Hepatocyte (in vitro differentiated cells): ENCODE data around the gene CTRL. TPM values are rescaled to one million over a fixed set of nuclear protein-coding genes. Genes with fewer than 3 reads are reported as not detected.

Experiments used
- DNase-seq: peaks from one replicate; pipeline ENCODE4 v3.0.0-alpha.2; 2016; ENCODE audit warnings: low spot score
- H2AFZ ChIP-seq: fragments of 200-600 bp; sonication (generic); 2 replicates; pipeline ENCODE4 v1.6.0; 2016; ENCODE audit warnings: antibody characterized with exemption, mild to moderate bottlenecking
- H3K27ac ChIP-seq: fragments of 200-600 bp; sonication (generic); 2 replicates; pipeline ENCODE4 v1.5.1; 2016; ENCODE audit warnings: mild to moderate bottlenecking
- H3K27me3 ChIP-seq: fragments of 200-600 bp; sonication (generic); 2 replicates; pipeline ENCODE4 v1.6.1; 2016
- H3K36me3 ChIP-seq: fragments of 200-600 bp; sonication (generic); replicated peaks from 2 replicates; pipeline ENCODE4 v1.5.1; 2016; ENCODE audit warnings: low read depth; ENCODE audit not compliant: insufficient read depth
- H3K4me1 ChIP-seq: fragments of 200-600 bp; sonication (generic); 2 replicates; pipeline ENCODE4 v1.5.1; 2016; ENCODE audit warnings: mild to moderate bottlenecking, moderate library complexity; ENCODE audit not compliant: insufficient read depth
- H3K4me2 ChIP-seq: fragments of 200-600 bp; sonication (generic); 2 replicates; pipeline ENCODE4 v1.6.0; 2016
- H3K4me3 ChIP-seq: fragments of 200-600 bp; sonication (generic); 2 replicates; pipeline ENCODE4 v1.5.1; 2016; ENCODE audit warnings: mild to moderate bottlenecking
- H3K79me2 ChIP-seq: fragments of 200-600 bp; sonication (generic); 2 replicates; pipeline ENCODE4 v1.6.0; 2017; ENCODE audit warnings: mild to moderate bottlenecking
- H3K9me2 ChIP-seq: fragments of 200-600 bp; sonication (generic); replicated peaks from 2 replicates; pipeline ENCODE4 v1.6.0; 2017; ENCODE audit warnings: mild to moderate bottlenecking; ENCODE audit not compliant: insufficient read depth
- H3K9me3 ChIP-seq: fragments of 200-600 bp; sonication (generic); 2 replicates; pipeline ENCODE4 v1.5.1; 2016; ENCODE audit warnings: low read depth, mild to moderate bottlenecking
- H4K20me1 ChIP-seq: fragments of 200-600 bp; sonication (generic); 2 replicates; pipeline ENCODE4 v1.6.0; 2016; ENCODE audit warnings: mild to moderate bottlenecking; ENCODE audit not compliant: insufficient read depth, poor library complexity, severe bottlenecking
- EZH2 ChIP-seq: fragments of 200-600 bp; sonication (generic); IDR thresholded peaks from 2 replicates; pipeline ENCODE4 v1.6.1; 2016; ENCODE audit warnings: antibody characterized with exemption, mild to moderate bottlenecking, borderline replicate concordance
- EZH2phosphoT487 ChIP-seq: fragments of 200-600 bp; sonication (generic); IDR thresholded peaks from one replicate; pipeline ENCODE4 v1.6.1; 2018; ENCODE audit warnings: antibody characterized with exemption, mild to moderate bottlenecking, low read depth, moderate library complexity; ENCODE audit not compliant: unreplicated experiment, severe bottlenecking
- WGBS: methylation state at CpG from one replicate; pipeline ENCODE4 v1.1.6; 2016; ENCODE audit warnings: low lambda C conversion rate; ENCODE audit errors: missing lambda C conversion rate; 5-methylcytosine and 5-hydroxymethylcytosine counted together
- polyA plus RNA-seq: library from polyadenylated mRNA; unstranded; fragments of >200 nt; fragmentation: Nextera tagmentation; extraction: Ambion mirVana; gene quantifications from 2 replicates; pipeline ENCODE4 v1.2.1, GENCODE V29; 2016
- total RNA-seq: library from RNA; depleted of rRNA; stranded (reverse); fragments of >200 nt; gene quantifications from 2 replicates; pipeline ENCODE4 v1.2.3, GENCODE V29; 2014
- TF ChIP-seq, protein P1 (sequence below): fragments of 200-600 bp; sonication (generic); IDR thresholded peaks from 2 replicates; pipeline ENCODE4 v1.5.1; 2016; ENCODE audit warnings: antibody characterized with exemption, mild to moderate bottlenecking; ENCODE audit not compliant: poor library complexity

CTRL gene
- total and polyA plus RNA-seq, 2 experiments from 2014 or later: 0.63 to 12.5 TPM

DNA sequence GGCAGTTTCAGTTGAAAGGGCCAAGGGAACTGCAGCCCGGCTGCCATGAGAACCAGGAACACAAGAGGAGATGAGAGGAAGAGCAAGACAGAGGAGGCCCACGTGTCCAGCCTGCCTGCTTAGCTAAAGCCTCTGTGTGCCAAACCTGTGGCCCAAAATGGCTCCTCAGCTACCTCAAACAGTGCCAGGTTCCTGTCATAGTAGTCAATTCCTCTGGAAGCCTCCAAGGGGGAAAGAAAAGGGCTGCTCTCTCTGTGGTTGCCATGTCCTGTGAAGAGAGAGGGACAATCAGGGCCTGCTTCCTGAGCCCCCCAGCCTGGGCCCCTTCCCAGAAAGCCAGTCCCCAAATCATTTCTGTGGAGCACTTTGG, 31.6 kb upstream of the CTRL start:
- Histone ChIP-seq H3K4me2 (no peak overlapping the region), H3K9me3 (no peaks in the 10 kb centered on the region), H4K20me1 (peaks cover 40% of the 10 kb centered on the region), H3K27ac (no peak overlapping the region), H3K27me3 (no peaks in the 10 kb centered on the region), H3K4me1 (peaks cover 17% of the 10 kb centered on the region), H3K79me2 (peaks cover 61% of the 10 kb centered on the region), H2AFZ (no peak overlapping the region), H3K4me3 (no peak overlapping the region), H3K36me3 (no peaks in the 10 kb centered on the region), H3K9me2 (no peaks in the 10 kb centered on the region)
- WGBS: 100% methylated on average over 2 of the region's 2 CpGs
- no peak for DNase-seq
- TF ChIP-seq EZH2: no peak
- TF ChIP-seq EZH2phosphoT487: no peak
- TF ChIP-seq, protein P1, sequence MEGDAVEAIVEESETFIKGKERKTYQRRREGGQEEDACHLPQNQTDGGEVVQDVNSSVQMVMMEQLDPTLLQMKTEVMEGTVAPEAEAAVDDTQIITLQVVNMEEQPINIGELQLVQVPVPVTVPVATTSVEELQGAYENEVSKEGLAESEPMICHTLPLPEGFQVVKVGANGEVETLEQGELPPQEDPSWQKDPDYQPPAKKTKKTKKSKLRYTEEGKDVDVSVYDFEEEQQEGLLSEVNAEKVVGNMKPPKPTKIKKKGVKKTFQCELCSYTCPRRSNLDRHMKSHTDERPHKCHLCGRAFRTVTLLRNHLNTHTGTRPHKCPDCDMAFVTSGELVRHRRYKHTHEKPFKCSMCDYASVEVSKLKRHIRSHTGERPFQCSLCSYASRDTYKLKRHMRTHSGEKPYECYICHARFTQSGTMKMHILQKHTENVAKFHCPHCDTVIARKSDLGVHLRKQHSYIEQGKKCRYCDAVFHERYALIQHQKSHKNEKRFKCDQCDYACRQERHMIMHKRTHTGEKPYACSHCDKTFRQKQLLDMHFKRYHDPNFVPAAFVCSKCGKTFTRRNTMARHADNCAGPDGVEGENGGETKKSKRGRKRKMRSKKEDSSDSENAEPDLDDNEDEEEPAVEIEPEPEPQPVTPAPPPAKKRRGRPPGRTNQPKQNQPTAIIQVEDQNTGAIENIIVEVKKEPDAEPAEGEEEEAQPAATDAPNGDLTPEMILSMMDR: no peak

DNA sequence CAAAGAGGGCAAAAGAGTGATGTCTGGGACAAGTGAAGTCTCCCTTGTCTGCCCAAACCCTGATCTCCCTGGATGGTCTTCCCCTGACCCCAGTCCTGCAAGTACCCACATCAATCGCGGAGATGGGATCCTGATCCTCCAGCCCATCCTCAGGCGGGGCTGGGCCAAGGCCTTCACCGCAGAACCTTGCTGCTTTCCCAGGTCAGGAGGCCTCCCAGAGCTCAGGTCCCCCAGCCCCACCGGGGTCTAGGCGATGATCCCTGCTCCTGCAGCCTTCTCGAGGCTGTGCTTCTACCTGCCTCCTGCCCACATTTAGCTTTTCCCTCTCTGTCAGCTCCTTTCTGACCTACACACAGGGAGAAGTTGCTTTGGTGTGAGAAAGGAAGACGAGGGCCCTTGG, 30.5 kb upstream of the CTRL start:
- H4K20me1 ChIP-seq: peaks cover 37% of the 10 kb centered on the region
- no peak overlapping the region for H3K27ac ChIP-seq
- H3K36me3 ChIP-seq: no peaks in the 10 kb centered on the region
- H3K4me2 ChIP-seq: no peak overlapping the region
- DNase-seq: no peak
- H3K4me1 ChIP-seq: peaks cover 16% of the 10 kb centered on the region
- no peak overlapping the region for H2AFZ ChIP-seq
- no peaks in the 10 kb centered on the region for H3K27me3 ChIP-seq
- WGBS: 95% methylated on average over 8 of the region's 8 CpGs
- no peak overlapping the region for H3K4me3 ChIP-seq
- TF ChIP-seq EZH2phosphoT487 (no peak), EZH2 (no peak)
- TF ChIP-seq, protein P1: no peak
- H3K79me2 ChIP-seq: peaks cover 50% of the 10 kb centered on the region
- H3K9me2 ChIP-seq: no peaks in the 10 kb centered on the region
- H3K9me3 ChIP-seq: no peaks in the 10 kb centered on the region

DNA sequence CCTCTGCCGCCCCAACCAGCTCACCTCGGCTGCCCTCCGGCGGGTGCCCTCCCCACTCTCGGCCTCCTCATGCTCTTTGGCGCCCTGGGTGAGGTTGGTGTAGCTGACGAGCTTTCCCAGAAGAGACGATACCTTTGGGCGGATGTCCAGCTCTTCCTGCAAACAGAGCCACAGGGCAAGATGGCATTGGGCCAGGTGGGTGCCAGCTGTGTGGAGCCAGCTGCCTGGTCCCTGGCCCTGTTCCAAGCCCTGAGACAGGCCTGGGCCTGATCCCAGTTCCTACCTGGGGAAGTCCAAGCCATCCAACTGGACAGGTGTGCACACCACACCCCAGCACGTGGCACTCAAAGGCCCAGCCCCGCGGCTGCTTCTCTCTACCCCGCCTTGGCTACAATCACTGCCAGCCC, 29.9 kb upstream of the CTRL start:
- Histone ChIP-seq H3K27ac (no peak overlapping the region), H3K79me2 (peaks cover 44% of the 10 kb centered on the region), H2AFZ (no peak overlapping the region), H3K9me3 (no peaks in the 10 kb centered on the region), H4K20me1 (peaks cover 32% of the 10 kb centered on the region), H3K9me2 (no peaks in the 10 kb centered on the region), H3K4me1 (peaks cover 10% of the 10 kb centered on the region), H3K4me2 (no peak overlapping the region), H3K36me3 (no peaks in the 10 kb centered on the region), H3K27me3 (no peaks in the 10 kb centered on the region), H3K4me3 (no peak overlapping the region)
- DNase-seq: no peak
- WGBS: 94% methylated on average over 13 of the region's 13 CpGs
- TF ChIP-seq, protein P1: no peak
- TF ChIP-seq EZH2: no peak
- TF ChIP-seq EZH2phosphoT487: no peak
